ENCODE results near the gene PHF21A. TPM values are rescaled to one million over a fixed set of nuclear protein-coding genes. Genes with fewer than 3 reads are reported as not detected.

Gene PHF21A
- total and polyA plus RNA-seq, 7 donors = 4.1 to 21.3 (median 17.2) TPM

GRCh38 chr11:45928535-45929215 is 192.6 kb downstream of the PHF21A start:
- peaks cover 0 to 16% (median 3%) of the 10 kb centered on the region in 3 donors for H3K27me3 ChIP-seq (ENCODE audit: insufficient read depth in 3 of 3, low read length in 2 of 3)
- no peaks in the 10 kb centered on the region for H3K9me3 ChIP-seq
- TF ChIP-seq CTCF (IDR thresholded peaks at IDR 0.05) = no peak
- peaks cover 0 to 21% of the 10 kb centered on the region in 2 donors for H3K36me3 ChIP-seq (ENCODE audit: insufficient read depth in 1 of 2, low read depth in 1 of 2)
- H3K27ac ChIP-seq = no peak overlapping the region
- 72 to 78% (median 74%) methylated on average over 13 of the region's 13 CpGs for WGBS, 3 donors
- H3K4me1 ChIP-seq = no peaks in the 10 kb centered on the region
- H3K4me3 ChIP-seq = no peak overlapping the region
- DNase-seq = no peak
- intact Hi-C loops (cut with DNase I) = no loop called here
- ATAC-seq = no peak

- WGBS, 3 donors = 84 to 93% (median 92%) methylated on average over 27 of the region's 27 CpGs
- no peaks in the 10 kb centered on the region for H3K4me1 ChIP-seq
Observed at GRCh38 chr11:45927684-45928413, 193.4 kb downstream of the PHF21A start.

GRCh38 chr11:45927332-45927683 is 193.9 kb downstream of the PHF21A start:
- DNase-seq = no peak
- 73 to 76% (median 75%) methylated on average over 15 of the region's 15 CpGs for WGBS, 3 donors

More at GRCh38 chr11:45927684-45928413, 193.4 kb downstream of the PHF21A start:
- no peak for TF ChIP-seq CTCF (IDR thresholded peaks at IDR 0.05)
- Histone ChIP-seq H3K36me3 (ENCODE audit: insufficient read depth in 1 of 2, low read depth in 1 of 2) (peaks cover 0 to 12% of the 10 kb centered on the region in 2 donors), H3K27me3 (ENCODE audit: insufficient read depth in 3 of 3, low read length in 2 of 3) (peaks cover 0 to 24% (median 3%) of the 10 kb centered on the region in 3 donors), H3K27ac (no peak overlapping the region), H3K9me3 (no peaks in the 10 kb centered on the region), H3K4me3 (no peak overlapping the region)
- intact Hi-C loops (cut with DNase I) = no loop called here
- ATAC-seq (peak in 1 of 4 donors; percentile 11), DNase-seq (no peak)

GRCh38 chr11:45926536-45927331 is 194.5 kb downstream of the PHF21A start:
- intact Hi-C loops (cut with DNase I) = no loop called here
- no peaks in the 10 kb centered on the region for H3K9me3 ChIP-seq
- peaks cover 0 to 34% (median 13%) of the 10 kb centered on the region in 3 donors for H3K27me3 ChIP-seq (ENCODE audit: insufficient read depth in 3 of 3, low read length in 2 of 3)
- H3K36me3 ChIP-seq (ENCODE audit: insufficient read depth in 1 of 2, low read depth in 1 of 2) = peaks cover 0 to 1% of the 10 kb centered on the region in 2 donors
- ATAC-seq (no peak), DNase-seq (peak in 1 of 2 donors; percentile 43)
- H3K27ac ChIP-seq = no peak overlapping the region
- no peak for TF ChIP-seq CTCF (IDR thresholded peaks at IDR 0.05)
- H3K4me1 ChIP-seq = peaks cover 6% of the 10 kb centered on the region
- H3K4me3 ChIP-seq = no peak overlapping the region
- WGBS, 3 donors = 81 to 82% (median 82%) methylated on average over 12 of the region's 12 CpGs

More at GRCh38 chr11:45927332-45927683, 193.9 kb downstream of the PHF21A start:
- intact Hi-C loops (cut with DNase I) = no loop called here
- no peak for TF ChIP-seq CTCF (IDR thresholded peaks at IDR 0.05)
- peaks cover 0 to 7% of the 10 kb centered on the region in 2 donors for H3K36me3 ChIP-seq (ENCODE audit: insufficient read depth in 1 of 2, low read depth in 1 of 2)
- H3K27me3 ChIP-seq (ENCODE audit: insufficient read depth in 3 of 3, low read length in 2 of 3) = peaks cover 0 to 29% (median 8%) of the 10 kb centered on the region in 3 donors
- H3K27ac ChIP-seq = no peak overlapping the region
- peaks cover 1% of the 10 kb centered on the region for H3K4me1 ChIP-seq
- H3K9me3 ChIP-seq = no peaks in the 10 kb centered on the region
- no peak for ATAC-seq
- no peak overlapping the region for H3K4me3 ChIP-seq

Measured in psoas muscle (tissue), 8 donors.